Measurements from ENCODE around the gene MRGPRG.

The MRGPRG gene

GRCh38 chr11:3237119-3237518 lies 18.5 kb upstream of the MRGPRG start:
- no peak for TF ChIP-seq CTCF (IDR thresholded peaks at IDR 0.05; ENCODE audit: low read depth, low read length, missing control alignments)
- DNase-seq = no peak
- Histone ChIP-seq H3K4me3 (ENCODE audit: low read depth, low read length) (no peak overlapping the region), H3K27ac (no peak overlapping the region), H3K36me3 (replicated peaks) (no peaks in the 10 kb centered on the region), H3K27me3 (replicated peaks) (peaks cover 14% of the 10 kb centered on the region)
- in situ Hi-C loops (cut with HindIII; ENCODE audit: low pct_ligation_motif_present, low sequenced_read_pairs) = no loop called here

- Histone ChIP-seq H3K27me3 (replicated peaks) (peaks cover 22% of the 10 kb centered on the region), H3K27ac (no peak overlapping the region), H3K36me3 (replicated peaks) (no peaks in the 10 kb centered on the region), H3K4me3 (ENCODE audit: low read depth, low read length) (no peak overlapping the region)
- no peak for TF ChIP-seq CTCF (IDR thresholded peaks at IDR 0.05; ENCODE audit: low read depth, low read length, missing control alignments)
- no peak for DNase-seq
- in situ Hi-C loops (cut with HindIII; ENCODE audit: low pct_ligation_motif_present, low sequenced_read_pairs) = no loop called here
Measured at GRCh38 chr11:3234846-3235245, 16.2 kb upstream of the MRGPRG start.

- in situ Hi-C loops (cut with HindIII; ENCODE audit: low pct_ligation_motif_present, low sequenced_read_pairs) = no loop called here
- DNase-seq = no peak
- Histone ChIP-seq H3K4me3 (ENCODE audit: low read depth, low read length) (no peak overlapping the region), H3K27me3 (replicated peaks) (peaks cover 22% of the 10 kb centered on the region), H3K27ac (no peak overlapping the region), H3K36me3 (replicated peaks) (no peaks in the 10 kb centered on the region)
- no peak for TF ChIP-seq CTCF (IDR thresholded peaks at IDR 0.05; ENCODE audit: low read depth, low read length, missing control alignments)
Measured at GRCh38 chr11:3232956-3233355, 14.3 kb upstream of the MRGPRG start.

GRCh38 chr11:3231851-3232744 lies 13.5 kb upstream of the MRGPRG start, which contains the start of gene MRGPRE:
Gene MRGPRE (minus strand): TSS chr11:3232417. CDS start chr11:3228799, 3,618 bp downstream.
- no peaks in the 10 kb centered on the region for H3K36me3 ChIP-seq (replicated peaks)
- H3K27ac ChIP-seq = no peak within 1 kb of the TSS
- no peak for DNase-seq
- H3K4me3 ChIP-seq (ENCODE audit: low read depth, low read length) = no peak within 1 kb of the TSS
- in situ Hi-C loops (cut with HindIII; ENCODE audit: low pct_ligation_motif_present, low sequenced_read_pairs) = no loop called here
- TF ChIP-seq CTCF (IDR thresholded peaks at IDR 0.05; ENCODE audit: low read depth, low read length, missing control alignments) = no peak
- peaks cover 22% of the 10 kb centered on the region for H3K27me3 ChIP-seq (replicated peaks)

- Histone ChIP-seq H3K4me3 (ENCODE audit: low read depth, low read length) (no peak overlapping the region), H3K27me3 (replicated peaks) (peaks cover 20% of the 10 kb centered on the region), H3K27ac (no peak overlapping the region), H3K36me3 (replicated peaks) (no peaks in the 10 kb centered on the region)
- TF ChIP-seq CTCF (IDR thresholded peaks at IDR 0.05; ENCODE audit: low read depth, low read length, missing control alignments) = no peak
- in situ Hi-C loops (cut with HindIII; ENCODE audit: low pct_ligation_motif_present, low sequenced_read_pairs) = no loop called here
- no peak for DNase-seq
Measured at GRCh38 chr11:3231550-3231850, 12.9 kb upstream of the MRGPRG start.

Measured in brain microvascular endothelial cell (primary cell).